GM20431 (cell line): ENCODE results near the gene KLHL10.
"Not testable (repeated sequence)": the region's sequence is repeated elsewhere in the genome, so short reads cannot be mapped to it uniquely, and the experiment has no call there.

Source experiments
- in situ Hi-C: fragments of 300-500 bp; cut with MseI, MboI; formaldehyde crosslinking; loops from one replicate; pipeline ENCODE4 v1.15.0; 2020; ENCODE audit warnings: low sequenced_read_pairs; ENCODE audit not compliant: unreplicated experiment

Gene KLHL10

GRCh38 chr17:41812381-41813151, 25.1 kb upstream of the KLHL10 start, which contains the start of gene FKBP10:
Gene FKBP10, plus strand, starts transcription at chr17:41813004. Its CDS starts 31 bp downstream, at chr17:41813035.
- in situ Hi-C loops = no loop called here

GRCh38 chr17:41813152-41813680, 24.4 kb upstream of the KLHL10 start:
- in situ Hi-C loops = no loop called here

DNA sequence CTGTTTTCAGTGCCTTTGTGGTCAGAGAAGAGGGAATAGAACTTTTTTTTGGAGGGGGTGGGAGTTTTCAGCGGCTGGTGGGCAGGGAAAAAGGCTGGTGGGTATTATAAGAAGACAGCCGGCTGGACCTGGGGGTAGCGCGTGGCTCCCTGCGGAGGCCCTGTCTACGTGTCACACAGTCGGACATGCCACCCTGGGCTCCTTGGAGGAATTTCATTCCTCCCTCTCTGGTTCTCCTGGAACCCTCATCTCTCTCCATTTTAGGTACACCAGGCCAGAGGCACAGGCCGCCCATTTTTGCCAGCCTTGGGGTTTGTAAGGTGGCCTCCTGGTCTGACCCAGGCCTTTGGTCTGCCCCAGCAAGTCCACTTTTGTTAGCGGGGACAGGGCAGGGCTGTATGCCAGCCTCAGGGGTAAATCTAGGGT, 23.9 kb upstream of the KLHL10 start:
- in situ Hi-C loops = no loop called here

- in situ Hi-C loops = no loop called here
These were observed 23.4 kb upstream of the KLHL10 start for GRCh38 chr17:41814195-41814594.

DNA sequence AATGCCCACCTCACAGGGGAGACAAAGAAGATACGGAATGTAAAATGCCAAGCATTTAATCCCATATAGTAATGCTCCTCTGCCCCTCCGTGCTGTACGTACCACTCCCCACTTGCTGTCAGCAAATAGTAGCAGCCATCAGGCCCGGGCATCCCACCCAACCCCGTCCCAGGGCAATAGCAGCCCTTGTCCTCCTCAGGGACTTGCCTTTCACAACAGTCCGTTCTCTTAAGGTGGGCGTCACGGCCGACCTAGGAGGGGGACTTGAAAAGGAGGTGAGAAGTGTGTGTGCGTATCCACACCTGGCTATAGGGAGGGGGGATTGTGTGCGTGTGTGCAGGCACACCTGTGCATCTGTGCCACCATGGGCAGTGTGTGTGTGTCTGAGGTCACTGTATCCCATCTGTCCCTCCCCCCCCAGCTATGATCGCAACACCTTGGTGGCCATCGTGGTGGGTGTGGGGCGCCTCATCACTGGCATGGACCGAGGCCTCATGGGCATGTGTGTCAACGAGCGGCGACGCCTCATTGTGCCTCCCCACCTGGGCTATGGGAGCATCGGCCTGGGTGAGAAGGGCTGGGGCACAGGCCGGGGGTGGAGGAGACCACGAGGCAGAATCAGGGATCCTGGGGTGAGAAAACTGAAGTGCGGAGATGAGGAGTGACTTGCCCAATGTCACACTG, 20.8 kb upstream of the KLHL10 start:
- in situ Hi-C loops = no loop called here

GRCh38 chr17:41818024-41818423, 19.6 kb upstream of the KLHL10 start:
- in situ Hi-C loops = no loop called here

DNA sequence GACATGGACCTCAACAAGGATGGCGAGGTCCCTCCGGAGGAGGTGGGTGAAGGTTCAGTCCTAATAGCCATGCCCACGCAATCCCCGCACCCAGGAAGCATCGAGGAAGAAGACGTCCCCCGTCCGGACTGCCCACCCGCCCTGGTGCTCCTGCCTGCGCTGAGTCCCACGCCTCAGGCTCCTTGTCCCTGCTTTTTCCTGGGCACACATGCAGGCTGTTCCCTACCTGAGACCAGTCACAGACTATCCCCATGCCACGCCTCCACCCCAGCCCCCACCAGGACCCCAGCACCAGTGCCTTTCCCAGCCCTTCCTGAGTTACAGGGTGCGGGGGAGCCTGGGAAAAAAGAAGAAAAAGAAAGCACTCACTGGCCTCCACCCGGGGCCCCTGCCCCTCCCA, 15.8 kb upstream of the KLHL10 start:
- in situ Hi-C loops = no loop called here

DNA sequence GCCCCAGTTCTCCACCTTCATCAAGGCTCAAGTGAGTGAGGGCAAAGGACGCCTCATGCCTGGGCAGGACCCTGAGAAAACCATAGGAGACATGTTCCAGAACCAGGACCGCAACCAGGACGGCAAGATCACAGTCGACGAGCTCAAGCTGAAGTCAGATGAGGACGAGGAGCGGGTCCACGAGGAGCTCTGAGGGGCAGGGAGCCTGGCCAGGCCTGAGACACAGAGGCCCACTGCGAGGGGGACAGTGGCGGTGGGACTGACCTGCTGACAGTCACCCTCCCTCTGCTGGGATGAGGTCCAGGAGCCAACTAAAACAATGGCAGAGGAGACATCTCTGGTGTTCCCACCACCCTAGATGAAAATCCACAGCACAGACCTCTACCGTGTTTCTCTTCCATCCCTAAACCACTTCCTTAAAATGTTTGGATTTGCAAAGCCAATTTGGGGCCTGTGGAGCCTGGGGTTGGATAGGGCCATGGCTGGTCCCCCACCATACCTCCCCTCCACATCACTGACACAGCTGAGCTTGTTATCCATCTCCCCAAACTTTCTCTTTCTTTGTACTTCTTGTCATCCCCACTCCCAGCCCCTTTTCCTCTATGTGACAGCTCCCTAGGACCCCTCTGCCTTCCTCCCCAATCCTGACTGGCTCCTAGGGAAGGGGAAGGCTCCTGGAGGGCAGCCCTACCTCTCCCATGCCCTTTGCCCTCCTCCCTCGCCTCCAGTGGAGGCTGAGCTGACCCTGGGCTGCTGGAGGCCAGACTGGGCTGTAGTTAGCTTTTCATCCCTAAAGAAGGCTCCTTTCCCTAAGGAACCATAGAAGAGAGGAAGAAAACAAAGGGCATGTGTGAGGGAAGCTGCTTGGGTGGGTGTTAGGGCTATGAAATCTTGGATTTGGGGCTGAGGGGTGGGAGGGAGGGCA, 15.1 kb upstream of the KLHL10 start:
- in situ Hi-C loops = no loop called here

DNA sequence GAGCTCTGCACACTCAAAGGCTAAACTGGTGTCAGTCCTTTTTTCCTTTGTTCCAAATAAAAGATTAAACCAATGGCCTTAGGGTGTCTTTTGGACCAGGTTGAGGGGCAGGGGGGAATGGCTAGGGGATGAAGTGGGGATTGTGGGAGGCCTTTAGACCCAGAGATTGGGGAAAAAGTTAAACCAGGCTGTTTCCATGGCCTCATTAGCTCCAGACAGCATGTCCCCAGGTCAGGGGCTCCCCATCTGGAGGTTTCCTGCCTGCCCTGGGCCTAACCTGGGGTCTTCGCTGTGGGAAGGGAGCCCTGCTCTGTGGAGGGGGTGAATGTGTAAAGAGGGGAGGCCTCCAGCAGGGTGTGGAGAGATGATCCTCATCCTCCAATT, 14.5 kb upstream of the KLHL10 start:
- in situ Hi-C loops = no loop called here

- in situ Hi-C loops = no loop called here
These were observed 14.0 kb upstream of the KLHL10 start for GRCh38 chr17:41823580-41823979.

DNA sequence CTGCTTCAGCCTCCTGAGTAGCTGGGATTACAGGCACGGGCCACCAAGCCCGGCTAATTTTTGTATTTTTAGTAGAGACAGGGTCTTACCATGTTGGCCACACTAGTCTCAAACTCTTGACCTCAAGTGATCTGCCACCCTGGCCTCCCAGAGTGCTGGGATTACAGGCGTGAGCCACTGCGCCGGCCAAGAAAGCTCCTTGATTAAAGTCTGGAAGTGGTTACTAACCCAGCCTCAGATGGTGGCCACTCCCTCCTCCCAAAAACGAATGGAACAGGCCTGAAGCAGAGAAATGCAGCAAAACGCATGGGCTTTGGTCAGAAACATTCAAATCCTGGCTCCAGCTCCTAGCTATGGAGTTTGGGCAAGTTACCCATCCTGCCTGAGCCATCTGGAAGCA, 13.5 kb upstream of the KLHL10 start:
- in situ Hi-C loops = no loop called here

DNA sequence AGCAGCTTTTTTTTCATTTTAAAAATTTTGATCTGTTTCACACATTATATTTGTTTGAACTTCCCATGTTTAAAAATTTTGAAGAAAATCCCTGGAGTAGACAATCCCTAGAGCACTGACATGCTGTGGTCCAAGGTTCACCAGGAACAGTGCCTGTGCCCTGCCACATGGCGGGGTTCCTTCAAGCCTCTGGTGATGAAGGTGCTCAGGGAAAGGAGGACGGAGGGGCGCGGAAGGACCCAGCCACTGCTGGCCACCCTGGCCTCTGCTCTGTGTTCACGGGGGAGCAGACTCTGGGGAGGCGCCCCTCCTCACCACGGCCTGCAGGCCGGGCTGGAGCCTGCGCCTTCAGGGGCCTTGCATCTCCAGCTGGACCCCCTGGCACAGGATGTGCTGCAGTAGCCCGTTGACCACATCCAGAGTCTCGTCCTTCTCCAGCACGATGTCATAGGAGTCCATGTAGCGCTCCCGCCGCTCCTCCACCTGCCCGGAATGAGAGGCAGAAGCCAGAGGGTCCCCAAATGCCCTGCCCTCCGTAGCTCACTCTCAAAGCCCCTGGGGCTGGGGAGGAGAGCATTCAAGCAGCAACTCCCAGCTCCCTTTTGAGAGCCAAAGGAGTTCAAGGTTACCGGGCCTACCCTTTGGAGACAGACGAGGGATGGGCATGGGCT, 12.3 kb upstream of the KLHL10 start:
- in situ Hi-C loops = no loop called here

DNA sequence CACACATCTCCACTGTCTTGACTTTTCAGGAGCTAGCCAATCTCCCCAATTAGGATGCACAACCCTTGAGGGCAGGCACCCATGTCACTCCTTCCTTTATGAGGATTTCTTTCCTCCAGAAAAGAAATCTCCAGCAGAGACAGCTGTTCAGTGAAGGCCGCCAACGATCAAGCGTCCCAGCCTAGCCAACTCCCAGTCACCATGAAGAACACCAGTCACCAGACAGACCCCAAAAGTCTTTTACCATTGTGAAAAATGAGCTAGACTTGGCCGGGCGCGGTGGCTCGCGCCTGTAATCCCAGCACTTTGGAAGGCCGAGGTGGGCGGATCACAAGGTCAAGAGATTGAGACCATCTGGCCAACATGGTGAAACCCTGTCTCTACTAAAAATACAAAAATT, 7.7 kb upstream of the KLHL10 start:
- in situ Hi-C loops = not testable (repeated sequence)

GRCh38 chr17:41835214-41835799, 2.3 kb upstream of the KLHL10 start:
- in situ Hi-C loops = no loop called here

DNA sequence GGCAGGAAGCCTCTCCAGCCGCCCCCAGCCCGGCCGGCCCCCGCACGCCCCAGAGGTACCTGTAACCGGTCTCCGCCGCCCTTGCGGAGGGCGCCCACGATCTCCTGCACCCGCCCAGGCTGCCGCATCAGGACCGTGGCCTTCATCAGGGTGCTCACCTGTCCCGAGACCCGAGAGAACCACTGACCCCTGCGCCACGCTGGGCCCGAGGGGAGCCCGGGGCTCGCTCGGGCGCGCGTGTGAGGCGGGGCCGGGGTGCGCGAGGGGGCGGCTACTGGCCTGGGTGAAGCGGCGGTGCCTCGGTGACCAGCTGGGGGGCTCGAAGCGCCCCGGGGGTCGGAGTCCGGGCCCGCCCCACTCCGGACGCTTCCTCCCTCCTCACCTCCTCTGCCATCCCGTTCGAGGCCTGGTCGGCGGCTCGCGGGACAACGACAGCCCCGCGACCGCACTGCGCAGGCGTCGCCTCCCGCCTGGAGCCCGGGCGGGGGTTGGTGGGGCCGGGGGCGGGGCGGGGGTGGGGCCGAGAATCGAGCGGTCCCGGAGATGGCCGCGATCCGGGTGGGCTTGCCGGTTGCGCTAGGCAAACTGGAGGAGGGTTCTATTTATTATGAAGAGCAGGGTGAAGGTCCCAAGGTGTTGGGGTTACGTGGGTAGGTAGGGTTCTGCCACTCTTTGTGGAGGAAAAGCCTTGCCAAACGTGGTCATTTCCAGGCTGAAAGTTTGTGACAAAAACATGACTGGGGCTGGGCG, 1.6 kb upstream of the KLHL10 start, which contains the start of gene NT5C3B:
TSS of gene NT5C3B (minus strand) at position 433 of the 750 bp plus-strand sequence. CDS start at position 394, 39 bp downstream.
- in situ Hi-C loops = no loop called here

GRCh38 chr17:41836550-41837196, 952 bp upstream of the KLHL10 start:
- in situ Hi-C loops = no loop called here

GRCh38 chr17:41839448-41839847, 1.8 kb downstream of the KLHL10 start:
- in situ Hi-C loops = not testable (repeated sequence)

DNA sequence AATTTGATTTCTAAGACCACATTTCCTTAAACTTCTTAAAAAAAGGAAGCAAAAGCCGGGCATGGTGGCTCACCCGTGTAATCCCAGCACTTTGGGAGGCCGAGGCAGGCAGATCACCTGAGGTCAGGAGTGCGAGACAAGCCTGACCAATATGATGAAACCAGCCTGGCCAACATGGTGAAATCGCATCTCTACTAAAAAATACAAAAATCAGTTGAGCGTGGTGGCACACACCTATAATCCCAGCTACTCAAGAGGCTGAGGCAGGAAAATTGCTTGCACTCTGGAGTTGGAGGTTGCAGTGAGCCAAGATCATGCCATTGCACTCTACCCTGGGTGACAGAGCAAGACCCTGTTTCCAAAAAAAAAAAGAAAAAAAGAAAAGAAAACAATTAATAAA, 3.2 kb downstream of the KLHL10 start:
- in situ Hi-C loops = not testable (repeated sequence)
